Body of pancreas (tissue), 4 donors: ENCODE data around the gene ADORA2B.

Experiments
- POLR2A ChIP-seq, 3 donors: fragments of 450-650 bp; IDR thresholded peaks; one replicate each; pipeline ENCODE4 v1.6.1; 2016; ENCODE audit warnings: antibody characterized with exemption in 3 of 3, mild to moderate bottlenecking in 2 of 3
- TF ChIP-seq, protein P1 (sequence below), 7 experiments: fragments of 450-650 bp in 4 of 7; fragments of 200-600 bp in 3 of 7; sonication (generic) in 3 of 7; IDR thresholded peaks; one replicate each; pipeline ENCODE4 v1.5.1; 2016 to 2019; ENCODE audit warnings: antibody characterized with exemption in 7 of 7

DNA sequence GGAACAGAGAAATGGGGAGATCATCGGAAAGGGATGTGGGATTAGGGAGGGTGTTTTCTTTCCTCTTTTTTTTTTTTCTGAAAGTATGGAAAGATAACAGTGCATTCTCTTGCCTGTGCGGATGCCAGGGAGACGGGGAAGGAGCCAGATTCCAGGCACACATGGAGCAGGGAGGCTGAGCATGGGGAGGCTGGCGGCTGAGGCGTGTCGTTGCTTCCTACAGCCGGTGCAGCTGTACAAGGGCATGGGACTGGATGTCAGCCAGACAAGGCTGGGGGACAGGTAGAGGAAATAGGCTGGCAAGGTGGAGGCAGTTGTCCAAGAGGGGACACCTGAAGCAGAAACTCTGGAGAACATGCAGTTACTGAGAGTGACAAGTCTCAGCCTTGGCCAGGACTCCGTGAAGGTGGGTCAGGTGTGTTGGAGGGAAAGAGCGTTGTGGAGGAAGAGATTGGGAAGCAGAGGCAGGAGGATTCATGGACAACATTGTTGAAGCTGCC is 16.6 kb upstream of the ADORA2B start:
- TF ChIP-seq, protein P1, sequence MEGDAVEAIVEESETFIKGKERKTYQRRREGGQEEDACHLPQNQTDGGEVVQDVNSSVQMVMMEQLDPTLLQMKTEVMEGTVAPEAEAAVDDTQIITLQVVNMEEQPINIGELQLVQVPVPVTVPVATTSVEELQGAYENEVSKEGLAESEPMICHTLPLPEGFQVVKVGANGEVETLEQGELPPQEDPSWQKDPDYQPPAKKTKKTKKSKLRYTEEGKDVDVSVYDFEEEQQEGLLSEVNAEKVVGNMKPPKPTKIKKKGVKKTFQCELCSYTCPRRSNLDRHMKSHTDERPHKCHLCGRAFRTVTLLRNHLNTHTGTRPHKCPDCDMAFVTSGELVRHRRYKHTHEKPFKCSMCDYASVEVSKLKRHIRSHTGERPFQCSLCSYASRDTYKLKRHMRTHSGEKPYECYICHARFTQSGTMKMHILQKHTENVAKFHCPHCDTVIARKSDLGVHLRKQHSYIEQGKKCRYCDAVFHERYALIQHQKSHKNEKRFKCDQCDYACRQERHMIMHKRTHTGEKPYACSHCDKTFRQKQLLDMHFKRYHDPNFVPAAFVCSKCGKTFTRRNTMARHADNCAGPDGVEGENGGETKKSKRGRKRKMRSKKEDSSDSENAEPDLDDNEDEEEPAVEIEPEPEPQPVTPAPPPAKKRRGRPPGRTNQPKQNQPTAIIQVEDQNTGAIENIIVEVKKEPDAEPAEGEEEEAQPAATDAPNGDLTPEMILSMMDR (IDR thresholded peaks at IDR 0.05), result no peak
- TF ChIP-seq POLR2A (IDR thresholded peaks at IDR 0.05), result no peak
